ENCODE data around the gene CBR1. TPM values are rescaled to one million over a fixed set of nuclear protein-coding genes. Genes with fewer than 3 reads are reported as not detected.

CBR1 gene
- polyA plus RNA-seq, 3 donors = 36.9 to 114 (median 100) TPM

- Histone ChIP-seq H3K4me2 (replicated peaks; ENCODE audit: extremely low read depth, low read length, poor library complexity, severe bottlenecking) (no peak overlapping the region), H3K79me2 (ENCODE audit: insufficient read depth, low read length) (no peaks in the 10 kb centered on the region), H3K4me1 (ENCODE audit: control insufficient read depth in 1 of 2, insufficient read depth in 2 of 2, low read length in 2 of 2) (no peaks in the 10 kb centered on the region), H2AFZ (ENCODE audit: insufficient read depth, low read depth, low read length, poor library complexity, severe bottlenecking) (no peak overlapping the region), H3K9ac (ENCODE audit: insufficient read depth, low read length, poor library complexity, severe bottlenecking) (no peak overlapping the region), H4K20me1 (ENCODE audit: insufficient read depth, low read length) (no peaks in the 10 kb centered on the region), H3K9me3 (replicated peaks in 1 of 2; ENCODE audit: control insufficient read depth in 1 of 2, insufficient read depth in 1 of 2, low read length in 2 of 2) (no peaks in the 10 kb centered on the region), H3K4me3 (replicated peaks in 1 of 3; ENCODE audit: low read depth in 2 of 3, low read length in 3 of 3) (no peak overlapping the region), H3K36me3 (replicated peaks in 1 of 2; ENCODE audit: control insufficient read depth in 1 of 2, insufficient read depth in 2 of 2, low read length in 2 of 2) (peaks cover 62 to 94% of the 10 kb centered on the region in 2 donors), H3K27ac (ENCODE audit: low read depth in 1 of 2, low read length in 2 of 2) (no peak overlapping the region), H3K27me3 (ENCODE audit: control insufficient read depth in 2 of 2, insufficient read depth in 2 of 2, low read length in 2 of 2) (no peaks in the 10 kb centered on the region)
- intact Hi-C loops (cut with micrococcal nuclease) = no loop called here
- H3K36me3 Mint-ChIP-seq = peaks cover 76 to 87% of the 10 kb centered on the region in 2 donors
- no peak overlapping the region for H3K27ac Mint-ChIP-seq
- no peak overlapping the region for H3K4me3 Mint-ChIP-seq
- no peaks in the 10 kb centered on the region for H3K9me3 Mint-ChIP-seq
- TF ChIP-seq CTCF (IDR thresholded peaks at IDR 0.05) = no peak
- no peaks in the 10 kb centered on the region for H3K4me1 Mint-ChIP-seq
- no peak for DNase-seq
- WGBS (ENCODE audit: insufficient coverage) = 87% methylated on average over 10 of the region's 10 CpGs
- no peaks in the 10 kb centered on the region for H3K27me3 Mint-ChIP-seq (ENCODE audit: low read depth in 3 of 3)
These were observed 25.8 kb upstream of the CBR1 start for GRCh38 chr21:36044056-36044455.

- H2AFZ ChIP-seq (ENCODE audit: insufficient read depth, low read depth, low read length, poor library complexity, severe bottlenecking) = no peak overlapping the region
- no peaks in the 10 kb centered on the region for H3K79me2 ChIP-seq (ENCODE audit: insufficient read depth, low read length)
- H3K4me2 ChIP-seq (replicated peaks; ENCODE audit: extremely low read depth, low read length, poor library complexity, severe bottlenecking) = no peak overlapping the region
- no peaks in the 10 kb centered on the region for H3K9me3 ChIP-seq (replicated peaks in 1 of 2; ENCODE audit: control insufficient read depth in 1 of 2, insufficient read depth in 1 of 2, low read length in 2 of 2)
- DNase-seq = no peak
- no peak for TF ChIP-seq CTCF (IDR thresholded peaks at IDR 0.05)
- no peaks in the 10 kb centered on the region for H3K4me1 ChIP-seq (ENCODE audit: control insufficient read depth in 1 of 2, insufficient read depth in 2 of 2, low read length in 2 of 2)
- intact Hi-C loops (cut with micrococcal nuclease) = no loop called here
- H3K27ac Mint-ChIP-seq = peak overlapping the region in 1 of 7 donors; percentile 27
- no peak overlapping the region for H3K4me3 ChIP-seq (replicated peaks in 1 of 3; ENCODE audit: low read depth in 2 of 3, low read length in 3 of 3)
- H3K27me3 Mint-ChIP-seq (ENCODE audit: low read depth in 3 of 3) = no peaks in the 10 kb centered on the region
- H3K4me1 Mint-ChIP-seq = no peaks in the 10 kb centered on the region
- H4K20me1 ChIP-seq (ENCODE audit: insufficient read depth, low read length) = no peaks in the 10 kb centered on the region
- H3K27me3 ChIP-seq (ENCODE audit: control insufficient read depth in 2 of 2, insufficient read depth in 2 of 2, low read length in 2 of 2) = no peaks in the 10 kb centered on the region
- no peak overlapping the region for H3K4me3 Mint-ChIP-seq
- H3K27ac ChIP-seq (ENCODE audit: low read depth in 1 of 2, low read length in 2 of 2) = no peak overlapping the region
- WGBS (ENCODE audit: insufficient coverage) = 83% methylated on average over 1 of the region's 1 CpG
- peaks cover 0 to 2% (median 0%) of the 10 kb centered on the region in 7 donors for H3K9me3 Mint-ChIP-seq
- H3K9ac ChIP-seq (ENCODE audit: insufficient read depth, low read length, poor library complexity, severe bottlenecking) = no peak overlapping the region
- peaks cover 78 to 89% of the 10 kb centered on the region in 2 donors for H3K36me3 Mint-ChIP-seq
- H3K36me3 ChIP-seq (replicated peaks in 1 of 2; ENCODE audit: control insufficient read depth in 1 of 2, insufficient read depth in 2 of 2, low read length in 2 of 2) = peaks cover 73 to 94% of the 10 kb centered on the region in 2 donors
These were observed 23.8 kb upstream of the CBR1 start for GRCh38 chr21:36045993-36046392.
